Naive thymus-derived CD8-positive, alpha-beta T cell (primary cell): Measurements from ENCODE around the gene FADS1. TPM values are rescaled to one million over a fixed set of nuclear protein-coding genes. Genes with fewer than 3 reads are reported as not detected.

ENCODE experiments used
- ATAC-seq, 2 donors: fragments of 150-1000 bp; cut with Tn5 transposase in 1 of 2; sonication (Bioruptor Pico), chemical (Tn5 transposase) in 1 of 2; 1 replicate in 1 of 2; 2 replicates in 1 of 2; pipeline ENCODE4 v1.10.0; 2021; ENCODE audit warnings: mild to moderate bottlenecking in 2 of 2, moderate library complexity in 2 of 2
- POLR2A ChIA-PET: fragments of 350-600 bp; sonication (Branson Sonifier 250); formaldehyde crosslinking; loops from one replicate; lab custom pipeline; 2021; ENCODE audit warnings: antibody characterized with exemption; lab: Charles Lee
- DNase-seq, 10 donors: peaks; one replicate each; pipeline versions ENCODE4 v3.0.0 to v3.0.0-alpha.2; 2020 to 2022
- H3K27ac Mint-ChIP-seq, 10 donors: one replicate each; pipeline ENCODE4 v1.8.0; 2020 to 2022; ENCODE audit warnings: mild to moderate bottlenecking in 10 of 10, mixed read lengths in 10 of 10, moderate library complexity in 4 of 10, inconsistent platforms in 1 of 10
- H3K27me3 Mint-ChIP-seq, 5 donors: one replicate each; pipeline ENCODE4 v1.8.0; 2021 to 2022; ENCODE audit warnings: mixed read lengths in 5 of 5
- H3K36me3 Mint-ChIP-seq, 3 donors: one replicate each; pipeline ENCODE4 v1.8.0; 2020 to 2022; ENCODE audit warnings: mixed read lengths in 3 of 3, mild to moderate bottlenecking in 2 of 3, inconsistent platforms in 1 of 3
- H3K4me1 Mint-ChIP-seq, 4 donors: one replicate each; pipeline ENCODE4 v1.8.0; 2021 to 2022; ENCODE audit warnings: mixed read lengths in 4 of 4
- H3K4me3 Mint-ChIP-seq, 10 donors: one replicate each; pipeline ENCODE4 v1.8.0; 2020 to 2022; ENCODE audit warnings: mild to moderate bottlenecking in 10 of 10, mixed read lengths in 10 of 10, moderate library complexity in 6 of 10, inconsistent platforms in 1 of 10
- H3K9me3 Mint-ChIP-seq, 9 donors: one replicate each; pipeline ENCODE4 v1.8.0; 2020 to 2022; ENCODE audit warnings: mixed read lengths in 9 of 9, mild to moderate bottlenecking in 3 of 9, inconsistent platforms in 1 of 9, moderate library complexity in 1 of 9
- polyA plus RNA-seq, 3 donors: library from polyadenylated mRNA; unstranded; fragments of 300-500 nt; fragmentation: Illumina TruSeq; gene quantifications; one replicate each; pipeline ENCODE4 v1.2.3, GENCODE V29; 2021
- total RNA-seq, 8 experiments: library from RNA in 2 of 8; stranded (reverse) in 2 of 8; gene quantifications; one replicate each; pipeline ENCODE4 v1.2.3 and lab custom pipeline; 2021 to 2026

The FADS1 gene
- total and polyA plus RNA-seq, 5 experiments from 2014 or later: 0.55 to 4.7 (median 1.2) TPM; not detected in 1

DNA sequence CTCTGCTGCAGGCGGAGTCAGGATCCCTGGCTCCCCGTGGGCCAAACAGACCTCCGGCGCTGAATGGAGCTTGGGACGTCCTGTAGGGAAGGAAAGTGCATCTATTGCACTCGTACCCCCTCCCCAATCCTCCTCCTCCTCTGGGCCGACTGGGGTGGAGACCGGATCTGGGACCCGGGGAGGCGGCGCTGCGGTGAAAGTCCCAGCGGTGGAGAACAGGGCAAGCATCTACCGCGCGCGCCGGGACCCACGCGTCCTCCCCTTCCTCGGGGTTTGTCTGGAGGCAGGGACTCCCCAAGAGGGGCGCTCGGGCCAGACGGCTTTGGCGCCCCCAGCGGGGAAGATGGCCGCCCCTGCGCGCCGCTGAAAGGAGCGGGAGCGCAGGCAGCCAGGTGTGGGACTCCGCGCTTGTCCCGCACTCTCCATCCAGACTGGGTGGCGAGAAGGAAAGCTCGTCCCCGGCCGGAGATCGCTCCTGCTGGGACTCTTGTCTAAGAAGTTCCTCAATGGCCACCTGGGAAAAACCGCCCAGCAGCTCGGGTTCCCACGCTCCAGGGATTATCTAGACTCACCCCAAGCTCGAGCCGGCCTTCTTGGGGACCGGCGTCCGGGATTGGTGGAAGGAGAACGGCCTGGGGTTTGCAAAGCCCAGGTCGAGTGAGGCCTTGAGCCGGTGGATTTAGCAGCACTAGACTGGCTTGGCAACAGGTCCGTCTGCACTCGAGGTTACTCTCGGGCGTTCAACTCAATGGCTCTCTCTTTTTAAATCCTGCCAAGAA lies 12.0 kb upstream of the FADS1 start:
- POLR2A ChIA-PET: no interaction called here
- ATAC-seq (peak; percentile 56 to 67), DNase-seq (peak in 5 of 10 donors; percentile 23 to 40 (median 30))
- H3K4me1 Mint-ChIP-seq: peaks cover 18 to 60% (median 29%) of the 10 kb centered on the region in 4 donors
- H3K9me3 Mint-ChIP-seq: peaks cover 0 to 2% (median 0%) of the 10 kb centered on the region in 9 donors
- peak overlapping the region; percentile 77 to 92 (median 87) for H3K4me3 Mint-ChIP-seq
- peak overlapping the region in 3 of 10 donors; percentile 44 to 91 (median 80) for H3K27ac Mint-ChIP-seq
- peaks cover 11 to 59% (median 19%) of the 10 kb centered on the region in 5 donors for H3K27me3 Mint-ChIP-seq
- H3K36me3 Mint-ChIP-seq: peaks cover 0 to 2% (median 0%) of the 10 kb centered on the region in 3 donors

DNA sequence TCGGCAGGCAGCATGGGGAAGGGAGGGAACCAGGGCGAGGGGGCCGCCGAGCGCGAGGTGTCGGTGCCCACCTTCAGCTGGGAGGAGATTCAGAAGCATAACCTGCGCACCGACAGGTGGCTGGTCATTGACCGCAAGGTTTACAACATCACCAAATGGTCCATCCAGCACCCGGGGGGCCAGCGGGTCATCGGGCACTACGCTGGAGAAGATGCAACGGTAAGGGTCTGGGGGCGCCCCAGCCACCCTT lies 11.5 kb upstream of the FADS1 start:
- H3K9me3 Mint-ChIP-seq: peaks cover 0 to 2% (median 0%) of the 10 kb centered on the region in 9 donors
- peaks cover 13 to 55% (median 24%) of the 10 kb centered on the region in 4 donors for H3K4me1 Mint-ChIP-seq
- POLR2A ChIA-PET: no interaction called here
- H3K27ac Mint-ChIP-seq: peak overlapping the region in 3 of 10 donors; percentile 41 to 91 (median 80)
- H3K36me3 Mint-ChIP-seq: peaks cover 0 to 2% (median 0%) of the 10 kb centered on the region in 3 donors
- H3K27me3 Mint-ChIP-seq: peaks cover 11 to 54% (median 19%) of the 10 kb centered on the region in 5 donors
- DNase-seq: no peak
- no peak for ATAC-seq
- peak overlapping the region; percentile 77 to 92 (median 87) for H3K4me3 Mint-ChIP-seq

DNA sequence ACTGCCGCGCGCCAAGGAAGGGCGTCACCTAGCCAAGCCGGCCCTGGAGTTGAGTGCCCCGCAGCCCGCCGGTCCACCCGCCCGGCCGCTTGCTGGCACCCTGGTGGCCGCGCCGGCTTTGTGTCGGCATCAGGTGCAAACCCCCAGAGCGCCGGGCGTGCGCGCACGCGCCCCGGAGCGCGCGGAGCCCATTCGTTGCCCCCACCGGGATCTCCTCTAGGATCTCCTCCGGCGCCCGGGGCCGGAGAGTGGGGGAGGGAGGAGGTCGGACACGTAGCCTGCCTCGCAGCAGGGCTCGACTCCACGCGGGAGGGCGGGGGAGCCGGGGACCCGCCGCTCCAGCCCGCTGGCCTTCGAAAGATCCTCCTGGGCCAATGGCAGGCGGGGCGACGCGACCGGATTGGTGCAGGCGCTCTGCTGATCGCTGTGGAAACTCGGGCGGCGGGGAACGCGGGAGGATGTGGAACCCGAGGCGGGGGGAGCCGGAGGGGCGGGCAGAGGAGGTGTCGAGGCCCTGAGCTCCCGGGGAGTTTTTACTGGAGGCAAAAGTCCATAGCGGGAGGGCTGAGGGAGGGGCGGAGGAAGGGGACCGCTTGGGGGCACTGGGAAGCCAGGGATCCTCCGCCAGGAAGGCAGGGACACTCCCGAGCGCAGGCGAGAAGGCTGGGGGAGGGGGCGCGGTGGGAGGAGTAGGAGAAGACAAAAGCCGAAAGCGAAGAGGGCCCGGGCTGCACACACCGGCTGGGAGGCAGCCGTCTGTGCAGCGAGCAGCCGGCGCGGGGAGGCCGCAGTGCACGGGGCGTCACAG lies 11.0 kb upstream of the FADS1 start, which contains the start of gene FADS2:
TSS of gene FADS2 (plus strand) at position 730 of the 808 bp plus-strand sequence. CDS start 91 bp downstream, outside the sequence.
- peaks cover 0 to 2% (median 0%) of the 10 kb centered on the region in 3 donors for H3K36me3 Mint-ChIP-seq
- DNase-seq (peak; percentile 41 to 83 (median 61)), ATAC-seq (peak; percentile 79 to 84)
- H3K4me1 Mint-ChIP-seq: peaks cover 12 to 50% (median 22%) of the 10 kb centered on the region in 4 donors
- H3K27ac Mint-ChIP-seq: peak within 1 kb of the TSS in 5 of 10 donors; percentile 41 to 91 (median 80)
- POLR2A ChIA-PET: no interaction called here
- peaks cover 11 to 54% (median 19%) of the 10 kb centered on the region in 5 donors for H3K27me3 Mint-ChIP-seq
- peak within 1 kb of the TSS; percentile 77 to 92 (median 87) for H3K4me3 Mint-ChIP-seq
- peaks cover 0 to 2% (median 0%) of the 10 kb centered on the region in 9 donors for H3K9me3 Mint-ChIP-seq

DNA sequence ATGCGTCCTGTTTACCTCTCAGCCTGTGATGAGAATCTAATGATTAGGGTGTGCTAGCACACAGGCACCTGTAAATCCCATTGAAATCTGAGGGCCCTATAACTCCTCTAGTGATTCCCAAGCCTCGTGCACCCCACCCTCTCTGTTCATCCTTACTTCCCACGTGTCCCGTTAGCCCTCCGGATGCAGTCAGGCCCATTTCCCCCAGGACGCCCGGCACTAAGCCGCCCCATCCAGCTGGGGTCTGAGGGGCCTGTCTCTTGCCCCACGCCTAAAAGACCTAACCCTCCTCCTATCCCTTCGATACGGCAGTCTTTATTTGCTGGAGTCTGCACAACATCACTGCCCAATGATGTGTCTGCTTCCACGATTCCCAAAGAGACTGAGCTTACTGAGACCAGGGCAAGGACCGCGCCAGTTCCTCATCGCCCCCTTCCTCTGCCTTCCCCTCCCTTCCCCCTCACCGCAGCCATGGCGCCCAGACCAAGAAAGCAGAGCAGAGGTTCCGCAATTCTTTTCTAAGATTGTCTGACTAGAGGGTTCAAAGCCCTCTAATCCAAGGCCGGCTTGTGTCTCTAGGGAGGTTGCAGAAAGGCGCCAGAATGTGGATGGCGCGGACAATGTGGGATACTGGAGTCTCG lies 10.2 kb upstream of the FADS1 start:
- DNase-seq: no peak
- no peaks in the 10 kb centered on the region for H3K9me3 Mint-ChIP-seq
- POLR2A ChIA-PET: no interaction called here
- peaks cover 0 to 2% (median 0%) of the 10 kb centered on the region in 3 donors for H3K36me3 Mint-ChIP-seq
- peak overlapping the region; percentile 66 to 88 (median 82) for H3K4me3 Mint-ChIP-seq
- ATAC-seq: peak; percentile 3 to 5
- H3K27ac Mint-ChIP-seq: peak overlapping the region in 3 of 10 donors; percentile 48 to 88 (median 70)
- H3K4me1 Mint-ChIP-seq: peaks cover 11 to 46% (median 22%) of the 10 kb centered on the region in 4 donors
- peaks cover 11 to 50% (median 17%) of the 10 kb centered on the region in 5 donors for H3K27me3 Mint-ChIP-seq

DNA sequence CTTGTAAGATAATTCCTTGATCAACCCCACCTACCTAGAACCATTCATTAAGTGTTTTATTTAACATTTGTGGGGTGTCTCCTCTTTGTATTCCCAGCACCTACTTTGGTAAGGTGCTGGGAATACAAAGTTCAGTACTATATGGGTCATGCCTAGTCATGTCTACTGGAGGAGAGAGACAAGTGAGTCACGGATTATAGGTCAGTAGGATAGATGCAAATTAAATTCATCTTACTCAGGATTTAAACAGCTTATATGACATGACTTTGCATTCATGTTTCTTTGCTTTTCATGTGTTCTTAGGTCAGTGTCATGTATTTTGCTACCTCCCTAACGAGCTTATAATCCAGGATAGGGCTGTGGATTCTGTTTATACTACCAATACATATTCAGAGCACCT lies 3.4 kb upstream of the FADS1 start:
- no peak overlapping the region for H3K4me3 Mint-ChIP-seq
- H3K4me1 Mint-ChIP-seq: peaks cover 9 to 15% (median 11%) of the 10 kb centered on the region in 4 donors
- DNase-seq (no peak), ATAC-seq (no peak)
- no peak overlapping the region for H3K27ac Mint-ChIP-seq
- POLR2A ChIA-PET: no interaction called here
- H3K9me3 Mint-ChIP-seq: no peaks in the 10 kb centered on the region
- peaks cover 0 to 14% (median 8%) of the 10 kb centered on the region in 5 donors for H3K27me3 Mint-ChIP-seq
- no peaks in the 10 kb centered on the region for H3K36me3 Mint-ChIP-seq

DNA sequence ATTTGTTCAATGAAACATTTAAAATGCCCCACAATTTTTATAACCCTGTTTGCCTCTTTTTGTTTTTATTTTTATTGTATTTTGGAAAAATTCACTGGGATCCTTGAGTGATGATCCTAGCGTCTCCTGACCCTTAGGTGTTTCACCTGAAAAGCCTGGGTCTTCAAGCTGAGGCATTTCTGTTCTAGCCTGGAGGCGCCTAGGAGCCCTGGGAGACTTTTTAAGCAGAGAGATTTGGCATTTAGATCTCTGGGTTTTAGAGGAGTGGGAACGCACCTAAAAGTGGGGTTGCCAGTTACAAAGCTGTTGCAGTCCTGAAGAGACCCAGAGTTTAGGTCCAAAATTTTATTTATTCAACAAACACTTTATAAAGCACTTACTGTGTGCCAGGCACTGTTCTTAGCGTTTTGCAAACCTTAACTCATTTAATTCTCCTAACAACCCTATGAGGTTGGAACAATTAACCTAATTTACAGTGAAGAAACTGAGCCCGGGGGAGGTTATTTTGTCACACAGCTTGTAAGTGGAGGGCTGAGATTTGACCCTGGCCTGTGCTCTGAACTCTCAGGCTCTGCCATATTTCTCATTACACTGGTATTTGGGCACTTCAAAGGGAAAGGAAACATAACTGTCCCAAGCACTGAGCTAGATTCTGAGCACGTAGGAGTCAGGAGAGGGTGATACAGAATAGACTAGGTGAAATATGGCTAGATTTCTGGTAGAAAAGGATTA lies 834 bp upstream of the FADS1 start:
- Mint-ChIP-seq H3K9me3 (no peaks in the 10 kb centered on the region), H3K27me3 (peaks cover 4 to 32% (median 16%) of the 10 kb centered on the region in 5 donors), H3K36me3 (no peaks in the 10 kb centered on the region), H3K4me1 (peaks cover 12 to 22% (median 16%) of the 10 kb centered on the region in 4 donors), H3K27ac (peak overlapping the region in 1 of 10 donors; percentile 63), H3K4me3 (peak overlapping the region; percentile 63 to 97 (median 80))
- no peak for ATAC-seq
- POLR2A ChIA-PET: interaction anchor here (0.8 to 1.0 kb wide), 2 partner anchors 43 to 150 kb away, joined by 4 read pairs; partner anchors contain the start of gene FTH1
- DNase-seq: no peak

DNA sequence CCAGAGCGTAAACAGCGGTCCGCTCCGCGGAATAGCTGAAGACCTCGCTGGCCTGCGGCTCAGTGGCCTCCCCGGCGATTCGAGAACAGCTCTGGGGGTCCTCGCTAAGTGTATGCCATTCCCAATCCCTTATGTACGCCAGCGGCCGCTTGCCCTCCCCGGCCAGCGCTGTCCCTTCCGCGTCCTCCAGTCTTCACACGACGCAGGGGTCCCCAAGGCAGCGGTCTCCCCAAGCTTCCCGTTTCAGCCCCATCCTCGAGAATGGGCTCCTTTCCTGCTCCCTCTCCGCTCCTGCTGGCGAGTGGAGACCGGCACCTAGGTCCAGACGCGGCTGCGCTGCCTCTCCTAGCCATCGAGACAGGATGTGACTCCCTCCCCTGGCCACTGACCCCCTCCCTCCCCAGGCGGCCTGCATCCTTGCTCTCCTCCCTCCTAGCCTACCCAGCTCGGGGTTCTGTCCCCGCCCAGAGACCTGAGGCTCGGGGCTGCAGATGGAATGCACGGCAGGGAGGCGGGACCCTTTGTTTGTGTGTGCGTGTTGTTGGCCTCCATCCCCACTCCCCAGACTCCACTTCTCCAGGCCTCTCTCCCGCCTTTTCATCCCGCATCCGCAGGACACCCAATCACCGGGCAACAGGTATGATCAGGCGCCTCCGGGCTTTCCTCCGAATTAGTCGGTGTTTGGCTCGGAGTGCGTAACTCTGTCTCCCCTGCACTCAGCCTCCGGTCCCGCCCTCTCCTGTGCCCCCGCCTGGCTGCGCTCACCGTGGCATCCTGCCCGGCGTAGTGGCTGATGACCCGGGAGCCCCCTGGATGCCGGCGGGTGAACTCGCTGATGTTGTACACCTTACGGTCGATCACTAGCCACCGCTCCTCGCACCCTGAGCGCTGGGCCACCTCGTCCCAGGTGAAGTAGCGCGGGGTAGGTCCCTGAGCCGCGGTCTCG lies 740 bp downstream of the FADS1 start:
- no peaks in the 10 kb centered on the region for H3K9me3 Mint-ChIP-seq
- H3K27me3 Mint-ChIP-seq: peaks cover 4 to 37% (median 16%) of the 10 kb centered on the region in 5 donors
- H3K36me3 Mint-ChIP-seq: peaks cover 0 to 4% (median 0%) of the 10 kb centered on the region in 3 donors
- peaks cover 12 to 22% (median 16%) of the 10 kb centered on the region in 4 donors for H3K4me1 Mint-ChIP-seq
- peak in 9 of 10 donors; percentile 46 to 76 (median 56) for DNase-seq
- H3K4me3 Mint-ChIP-seq: peak overlapping the region; percentile 80 to 97 (median 92)
- peak; percentile 80 to 85 for ATAC-seq
- POLR2A ChIA-PET: interaction anchor here (0.5 to 1.6 kb wide), 5 partner anchors 19 to 151 kb away, joined by 3 to 4 read pairs (median 4); partner anchors contain the start of genes FEN1, FTH1 and TMEM258
- peak overlapping the region in 9 of 10 donors; percentile 40 to 93 (median 85) for H3K27ac Mint-ChIP-seq

DNA sequence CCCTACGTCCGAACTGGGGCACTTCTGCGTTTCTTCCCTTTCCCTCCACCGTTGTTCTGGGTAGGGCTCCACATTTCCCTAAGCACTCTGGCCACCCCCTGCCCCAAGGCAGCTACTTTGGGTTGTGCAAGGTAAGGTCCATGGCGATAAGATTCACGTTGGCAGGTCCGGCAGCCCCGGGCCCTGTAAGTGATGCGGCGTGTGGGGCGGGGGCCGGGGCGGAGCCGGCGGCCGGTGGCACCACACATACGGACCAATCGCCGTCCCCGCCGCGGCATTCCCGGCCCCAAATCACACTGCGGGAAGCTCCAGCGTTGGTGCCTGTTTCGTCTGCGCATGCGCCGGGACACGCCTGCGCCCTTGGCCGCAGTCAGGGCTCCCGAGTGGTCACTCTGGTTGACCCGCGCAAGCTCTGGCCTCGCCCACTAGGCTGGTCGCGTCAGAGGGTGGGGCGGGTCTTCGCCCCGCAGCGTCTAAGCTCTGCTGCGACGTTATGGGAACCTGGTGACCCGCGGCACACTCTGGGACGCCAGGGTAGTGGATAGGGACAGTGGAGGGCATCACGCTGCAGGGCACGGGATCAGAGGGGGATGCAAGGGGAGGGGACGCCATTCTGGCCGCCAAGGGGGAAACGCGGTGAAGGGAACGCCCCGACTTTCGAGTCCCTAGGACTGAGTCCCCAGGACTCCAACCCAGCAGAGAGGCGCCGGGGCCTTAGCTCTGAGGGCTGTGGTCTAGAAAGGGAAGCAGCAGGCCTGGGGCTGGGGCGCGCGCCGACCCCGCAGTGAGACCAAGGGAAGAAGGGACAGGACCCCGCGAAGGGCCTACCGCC lies 1.6 kb downstream of the FADS1 start:
- Mint-ChIP-seq H3K27me3 (peaks cover 4 to 37% (median 14%) of the 10 kb centered on the region in 5 donors), H3K27ac (peak overlapping the region in 4 of 10 donors; percentile 17 to 93 (median 64)), H3K4me1 (peaks cover 12 to 22% (median 16%) of the 10 kb centered on the region in 4 donors), H3K4me3 (peak overlapping the region; percentile 80 to 97 (median 92)), H3K36me3 (peaks cover 0 to 4% (median 0%) of the 10 kb centered on the region in 3 donors), H3K9me3 (no peaks in the 10 kb centered on the region)
- peak in 1 of 2 donors; percentile 29 for ATAC-seq
- POLR2A ChIA-PET: interaction anchor here (0.5 to 1.6 kb wide), 4 partner anchors 19 to 30 kb away, joined by 3 to 4 read pairs (median 4); partner anchors contain the start of genes FEN1 and TMEM258
- peak in 4 of 10 donors; percentile 25 to 54 (median 37) for DNase-seq

DNA sequence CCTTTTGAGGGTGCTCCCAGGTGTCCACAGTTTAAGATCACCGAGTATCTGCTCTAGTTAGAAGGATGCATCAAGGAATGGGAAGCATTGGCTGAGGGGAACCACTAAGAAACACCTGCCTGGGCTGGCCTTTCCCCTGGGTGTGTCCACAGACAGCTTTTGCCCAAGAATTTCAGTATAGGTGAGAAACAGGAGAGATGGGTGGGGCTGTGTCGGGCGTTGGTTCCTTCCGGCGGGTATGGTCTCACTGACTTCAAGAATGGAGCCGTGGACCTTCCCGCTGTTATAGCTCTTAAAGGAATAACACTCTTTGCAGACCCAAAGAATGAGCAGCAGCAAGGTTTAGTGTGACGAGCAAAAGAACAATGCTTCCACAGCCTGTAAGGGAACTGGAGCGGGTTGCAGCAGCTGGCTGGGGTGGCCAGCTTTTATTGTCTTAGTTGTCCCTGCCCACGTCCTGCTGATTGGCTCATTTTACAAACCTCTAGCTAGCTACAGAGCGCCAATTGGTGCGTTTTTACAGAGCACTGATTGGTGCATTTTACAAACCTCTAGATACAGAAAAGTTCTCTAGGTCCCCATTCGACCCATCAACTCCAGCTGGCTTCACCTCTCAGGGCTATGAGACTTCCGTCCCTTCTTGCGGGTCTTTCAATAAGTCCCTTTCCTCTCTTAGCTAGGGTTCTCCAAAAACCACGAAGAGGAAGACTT lies 2.4 kb downstream of the FADS1 start:
- no peaks in the 10 kb centered on the region for H3K9me3 Mint-ChIP-seq

More for the DNA sequence above, 2.4 kb downstream of the FADS1 start:
- Mint-ChIP-seq H3K27ac (peak overlapping the region in 1 of 10 donors; percentile 75), H3K4me1 (peaks cover 12 to 22% (median 16%) of the 10 kb centered on the region in 4 donors), H3K36me3 (peaks cover 0 to 4% (median 0%) of the 10 kb centered on the region in 3 donors), H3K4me3 (peak overlapping the region; percentile 71 to 97 (median 92)), H3K27me3 (peaks cover 4 to 37% (median 13%) of the 10 kb centered on the region in 5 donors)
- ATAC-seq (no peak), DNase-seq (peak in 1 of 10 donors; percentile 16)
- POLR2A ChIA-PET: interaction anchor here (0.6 to 1.6 kb wide), 4 partner anchors 19 to 1815 kb away, joined by 3 to 6 read pairs (median 4); partner anchors contain the start of genes FEN1 and TMEM258
